Colonic mucosa (tissue), 4 donors: Measurements from ENCODE around the gene OR4A15. TPM values are rescaled to one million over a fixed set of nuclear protein-coding genes. Genes with fewer than 3 reads are reported as not detected.

Experiments used
- DNase-seq: peaks from one replicate; pipeline ENCODE4 v3.0.0-alpha.2; 2020
- H3K27ac ChIP-seq: fragments of 200-600 bp; one replicate; pipeline ENCODE4 v1.8.0; 2021
- H3K27me3 ChIP-seq: fragments of 200-600 bp; one replicate; pipeline ENCODE4 v1.8.0; 2021
- H3K36me3 ChIP-seq: fragments of 200-600 bp; one replicate; pipeline ENCODE4 v1.8.0; 2021
- H3K4me1 ChIP-seq: fragments of 200-600 bp; one replicate; pipeline ENCODE4 v1.8.0; 2021; ENCODE audit warnings: mild to moderate bottlenecking
- H3K4me3 ChIP-seq: fragments of 200-600 bp; one replicate; pipeline ENCODE4 v1.8.0; 2021
- H3K9ac ChIP-seq, 2 donors: one replicate each; pipeline ENCODE4 v1.7.0; 2013; ENCODE audit warnings: control low read depth in 2 of 2, low read depth in 2 of 2, low read length in 2 of 2
- H3K9me3 ChIP-seq: fragments of 200-600 bp; one replicate; pipeline ENCODE4 v1.8.0; 2021
- CTCF ChIP-seq: fragments of 200-600 bp; IDR thresholded peaks from one replicate; pipeline ENCODE4 v1.8.0; 2022; ENCODE audit warnings: antibody characterized with exemption, mild to moderate bottlenecking
- intact Hi-C: fragments of 100-400 bp; cut with DNase I; formaldehyde crosslinking; loops from one replicate; pipeline ENCODE4 v1.14.1; 2022
- total RNA-seq, 2 donors: library from RNA; stranded (reverse); fragmentation: NEBNext Ultra II Directional in 1 of 2; extraction: Animal tissue kit (Norgen Biotek cat#: 25700) in 1 of 2; gene quantifications; one replicate each; pipeline ENCODE4 v1.2.1, GENCODE V29; 2021
- donor health status: healthy.
- donor health status: DM: no; HTN: no; CAD: no.
- donor health status: DM: no; HTN: no; CAD: no.

OR4A15 gene
- total RNA-seq = not detected

DNA sequence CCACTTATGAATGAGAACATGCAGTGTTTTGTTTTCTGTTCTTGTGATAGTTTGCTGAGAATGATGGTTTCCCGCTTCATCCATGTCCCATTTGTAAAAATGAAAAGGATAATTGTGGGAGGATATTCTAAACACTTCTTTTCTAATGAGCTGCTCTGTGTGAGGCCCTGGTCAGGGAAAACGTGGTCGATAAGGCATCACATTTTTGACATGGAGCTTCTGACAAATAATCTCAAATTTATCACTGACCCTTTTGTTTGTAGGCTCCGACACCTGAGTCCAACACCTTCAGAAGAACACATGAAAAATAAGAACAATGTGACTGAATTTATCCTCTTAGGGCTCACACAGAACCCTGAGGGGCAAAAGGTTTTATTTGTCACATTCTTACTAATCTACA lies at the start of gene OR4A15:
Gene OR4A15, plus strand, starts transcription at position 301 of the 400 bp plus-strand sequence. Its CDS starts 0 bp downstream, at position 301.
- no peaks in the 10 kb centered on the region for H3K27me3 ChIP-seq
- H3K4me1 ChIP-seq = no peaks in the 10 kb centered on the region
- intact Hi-C loops = no loop called here
- TF ChIP-seq CTCF = no peak
- H3K4me3 ChIP-seq = no peak within 1 kb of the TSS
- no peaks in the 10 kb centered on the region for H3K36me3 ChIP-seq
- no peak within 1 kb of the TSS for H3K9ac ChIP-seq
- H3K27ac ChIP-seq = no peak within 1 kb of the TSS
- no peaks in the 10 kb centered on the region for H3K9me3 ChIP-seq
- no peak for DNase-seq

DNA sequence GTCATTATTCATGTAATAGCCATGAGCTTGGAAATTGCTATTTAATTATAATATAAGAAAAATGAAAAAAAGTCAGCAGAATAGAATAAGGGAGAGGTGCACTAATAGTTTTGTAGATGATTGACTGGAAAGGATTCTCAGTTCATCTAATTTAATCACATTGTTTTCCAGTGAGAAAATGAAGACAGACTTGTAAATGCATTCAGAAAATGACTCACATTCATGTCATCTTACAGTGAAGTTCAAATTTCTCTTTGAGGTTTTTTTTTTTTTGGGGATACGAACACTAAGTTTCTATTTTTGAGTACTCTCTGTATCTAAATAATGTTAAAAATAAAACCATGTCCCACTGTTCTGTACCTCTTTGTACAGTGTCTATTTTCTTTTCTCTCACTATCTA lies 43.3 kb upstream of the OR4A15 start:
- intact Hi-C loops = no loop called here
- Histone ChIP-seq H3K27ac (no peak overlapping the region), H3K27me3 (no peaks in the 10 kb centered on the region), H3K36me3 (no peaks in the 10 kb centered on the region), H3K4me1 (no peaks in the 10 kb centered on the region), H3K4me3 (no peak overlapping the region), H3K9me3 (no peaks in the 10 kb centered on the region), H3K9ac (no peak overlapping the region)
- TF ChIP-seq CTCF = no peak
- DNase-seq = no peak

DNA sequence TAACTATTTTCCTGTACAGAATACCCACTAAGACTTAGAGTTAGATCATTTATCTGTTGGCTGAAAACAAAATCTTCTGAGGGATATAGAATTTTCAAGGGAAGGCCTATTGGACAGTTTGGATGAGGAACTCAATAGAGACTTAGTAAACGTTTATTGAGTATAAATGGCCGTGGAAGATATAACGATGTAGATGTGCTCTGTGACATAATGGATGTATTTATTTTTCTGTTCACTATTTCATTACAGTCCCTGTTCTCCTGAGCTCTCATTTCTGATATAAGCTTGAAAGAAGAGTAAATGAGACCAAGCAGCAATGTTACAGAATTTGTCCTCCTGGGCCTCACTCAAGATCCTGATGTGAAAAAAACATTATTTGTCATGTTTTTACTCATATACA lies 24.9 kb upstream of the OR4A15 start, which contains the start of gene OR4A16:
Gene OR4A16, plus strand, starts transcription at position 301 of the 400 bp plus-strand sequence. Its CDS starts 0 bp downstream, at position 301.
- Histone ChIP-seq H3K36me3 (no peaks in the 10 kb centered on the region), H3K4me1 (no peaks in the 10 kb centered on the region), H3K27ac (no peak within 1 kb of the TSS), H3K27me3 (no peaks in the 10 kb centered on the region), H3K9me3 (no peaks in the 10 kb centered on the region), H3K4me3 (no peak within 1 kb of the TSS), H3K9ac (no peak within 1 kb of the TSS)
- TF ChIP-seq CTCF = no peak
- no peak for DNase-seq
- intact Hi-C loops = no loop called here

- no peaks in the 10 kb centered on the region for H3K4me1 ChIP-seq
- no peaks in the 10 kb centered on the region for H3K27me3 ChIP-seq
- TF ChIP-seq CTCF = no peak
- DNase-seq = no peak
- intact Hi-C loops = no loop called here
- no peak overlapping the region for H3K4me3 ChIP-seq
- no peak overlapping the region for H3K9ac ChIP-seq
- H3K36me3 ChIP-seq = no peaks in the 10 kb centered on the region
- H3K9me3 ChIP-seq = no peaks in the 10 kb centered on the region
- no peak overlapping the region for H3K27ac ChIP-seq
Measured at GRCh38 chr11:55345306-55345705, 22.5 kb upstream of the OR4A15 start.

DNA sequence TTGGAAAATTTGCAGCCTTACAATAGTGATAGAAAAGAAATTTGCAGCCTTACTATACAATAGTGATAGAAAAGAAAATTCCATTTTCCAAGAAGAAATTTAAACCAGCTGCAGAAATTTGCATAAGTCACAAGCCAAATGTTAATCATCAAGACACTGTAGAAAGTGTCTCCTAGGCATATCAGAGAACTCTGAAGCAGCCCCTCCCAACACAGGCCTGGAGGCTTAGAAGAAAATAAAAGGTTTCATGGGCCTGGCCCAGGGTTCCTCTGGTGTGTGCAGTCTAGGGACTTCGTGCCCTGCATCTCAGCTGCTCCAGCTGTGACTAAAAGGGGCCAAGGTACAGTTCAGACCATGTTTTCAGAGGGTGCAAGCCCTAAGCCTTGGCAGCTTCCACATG lies 18.7 kb upstream of the OR4A15 start:
- intact Hi-C loops = no loop called here
- no peaks in the 10 kb centered on the region for H3K4me1 ChIP-seq
- no peak overlapping the region for H3K9ac ChIP-seq
- TF ChIP-seq CTCF = no peak
- DNase-seq = no peak
- H3K4me3 ChIP-seq = no peak overlapping the region
- H3K27ac ChIP-seq = no peak overlapping the region
- H3K27me3 ChIP-seq = no peaks in the 10 kb centered on the region
- H3K9me3 ChIP-seq = no peaks in the 10 kb centered on the region
- H3K36me3 ChIP-seq = no peaks in the 10 kb centered on the region
